NCI-H2107 treated with DMSO at 0.1 percent for 48 hours (cell line): Measurements from ENCODE around the gene TMEM200B.
"Not testable (repeated sequence)": the region's sequence is repeated elsewhere in the genome, so short reads cannot be mapped to it uniquely, and the experiment has no call there.

Experiments used
- DNase-seq: peaks from one replicate; lab custom pipeline; 2025; ENCODE audit not compliant: unreplicated experiment; lab: John Stamatoyannopoulos, UW

The TMEM200B gene

GRCh38 chr1:29134695-29135028 lies 11.0 kb upstream of the TMEM200B start:
- DNase-seq, result no peak

GRCh38 chr1:29133861-29134694 lies 10.4 kb upstream of the TMEM200B start:
- no peak for DNase-seq

- not testable (repeated sequence) for DNase-seq
Measured at GRCh38 chr1:29131056-29131455, 7.4 kb upstream of the TMEM200B start.

GRCh38 chr1:29129916-29130315 lies 6.2 kb upstream of the TMEM200B start:
- DNase-seq, result no peak

GRCh38 chr1:29128739-29129138 lies 5.0 kb upstream of the TMEM200B start:
- no peak for DNase-seq

GRCh38 chr1:29126198-29126597 lies 2.5 kb upstream of the TMEM200B start:
- no peak for DNase-seq

- no peak for DNase-seq
Measured at GRCh38 chr1:29125788-29126187, 2.1 kb upstream of the TMEM200B start.

- DNase-seq, result no peak
Measured at GRCh38 chr1:29125237-29125641, 1.5 kb upstream of the TMEM200B start.

- DNase-seq, result no peak
Measured at GRCh38 chr1:29124366-29125236, 898 bp upstream of the TMEM200B start.

- DNase-seq, result no peak
Measured at GRCh38 chr1:29123053-29123886, 433 bp downstream of the TMEM200B start.

- DNase-seq, result no peak
Measured at GRCh38 chr1:29122682-29123052, 1.0 kb downstream of the TMEM200B start.

GRCh38 chr1:29121936-29122681 lies 1.6 kb downstream of the TMEM200B start:
- DNase-seq, result no peak

GRCh38 chr1:29121516-29121935 lies 2.2 kb downstream of the TMEM200B start:
- DNase-seq, result no peak

GRCh38 chr1:29120947-29121485 lies 2.7 kb downstream of the TMEM200B start:
- peak; percentile 29 for DNase-seq

- no peak for DNase-seq
Measured at GRCh38 chr1:29120367-29120766, 3.3 kb downstream of the TMEM200B start.

- DNase-seq, result no peak
Measured at GRCh38 chr1:29119121-29119929, 4.4 kb downstream of the TMEM200B start.

- no peak for DNase-seq
Measured at GRCh38 chr1:29117381-29117780, 6.3 kb downstream of the TMEM200B start.

GRCh38 chr1:29114654-29115053 lies 9.0 kb downstream of the TMEM200B start:
- DNase-seq, result no peak

- no peak for DNase-seq
Measured at GRCh38 chr1:29113413-29114117, 10.1 kb downstream of the TMEM200B start.
